Upper lobe of left lung (tissue), 4 donors: ENCODE results near the gene THEMIS2.

Source experiments
- CTCF ChIP-seq, 6 experiments: fragments of 450-650 bp in 4 of 6; fragments of 200-600 bp in 2 of 6; sonication (generic) in 2 of 6; IDR thresholded peaks; one replicate each; pipeline ENCODE4 v1.5.1; 2016 to 2019; ENCODE audit warnings: antibody characterized with exemption in 6 of 6
- EP300 ChIP-seq, 4 donors: sonication (generic); formaldehyde crosslinking; IDR thresholded peaks; one replicate each; pipeline ENCODE4 v1.5.1; 2017; ENCODE audit warnings: antibody characterized with exemption in 4 of 4, control low read depth in 2 of 4

- TF ChIP-seq CTCF (IDR thresholded peaks at IDR 0.05), result no peak
- no peak for TF ChIP-seq EP300 (IDR thresholded peaks at IDR 0.05)
Observed at GRCh38 chr1:27894521-27894920, 22.2 kb downstream of the THEMIS2 start.
